H9 (cell line): ENCODE measurements around the gene CDH24. TPM values are rescaled to one million over a fixed set of nuclear protein-coding genes. Genes with fewer than 3 reads are reported as not detected.
A peak's percentile ranks its signal among the peaks of the same experiment; 100 is the strongest.

Experiments used
- DNase-seq: peaks from one replicate; pipeline ENCODE4 v3.0.0-alpha.2; 2017
- H2AFZ ChIP-seq: one replicate; pipeline ENCODE4 v1.6.1; 2013; ENCODE audit warnings: mild to moderate bottlenecking, low read length, control low read depth, moderate library complexity
- H2AK5ac ChIP-seq: 2 replicates; pipeline ENCODE4 v1.6.1; 2013; ENCODE audit warnings: low read length, control low read depth, mixed read lengths; ENCODE audit not compliant: insufficient read length
- H2BK120ac ChIP-seq: one replicate; pipeline ENCODE4 v1.6.1; 2013; ENCODE audit warnings: low read depth, mild to moderate bottlenecking, low read length, control low read depth, inconsistent platforms; ENCODE audit not compliant: poor library complexity, severe bottlenecking
- H2BK12ac ChIP-seq: 2 replicates; pipeline ENCODE4 v1.6.1; 2013; ENCODE audit warnings: low read length, control low read depth, mixed read lengths, low read depth; ENCODE audit not compliant: insufficient read length
- H2BK15ac ChIP-seq: 2 replicates; pipeline ENCODE4 v1.6.1; 2013; ENCODE audit warnings: low read depth, low read length, control low read depth
- H2BK20ac ChIP-seq: one replicate; pipeline ENCODE4 v1.6.1; 2013; ENCODE audit warnings: low read depth, mild to moderate bottlenecking, low read length, control low read depth, inconsistent platforms; ENCODE audit not compliant: poor library complexity, severe bottlenecking
- H2BK5ac ChIP-seq: 2 replicates; pipeline ENCODE4 v1.6.1; 2013; ENCODE audit warnings: low read length, control low read depth, mixed read lengths; ENCODE audit not compliant: insufficient read length
- H3K14ac ChIP-seq: 2 replicates; pipeline ENCODE4 v1.6.1; 2013; ENCODE audit warnings: low read length, control low read depth; ENCODE audit not compliant: insufficient read depth
- H3K18ac ChIP-seq: 2 replicates; pipeline ENCODE4 v1.6.1; 2013; ENCODE audit warnings: low read depth, mild to moderate bottlenecking, mixed read lengths, low read length, control low read depth; ENCODE audit not compliant: insufficient read length
- H3K23ac ChIP-seq: 2 replicates; pipeline ENCODE4 v1.6.1; 2013; ENCODE audit warnings: low read length, control low read depth, mixed read lengths, low read depth; ENCODE audit not compliant: insufficient read length
- H3K23me2 ChIP-seq: 2 replicates; pipeline ENCODE4 v1.6.1; 2013; ENCODE audit warnings: low read depth, mild to moderate bottlenecking, mixed read lengths, low read length, control low read depth; ENCODE audit not compliant: insufficient read length, poor library complexity, severe bottlenecking
- H3K27ac ChIP-seq: 2 replicates; pipeline ENCODE4 v1.5.1; 2013; ENCODE audit warnings: low read length, control low read depth, mixed read lengths, low read depth; ENCODE audit not compliant: insufficient read length
- H3K27me3 ChIP-seq: 2 replicates; pipeline ENCODE4 v1.6.1; 2013; ENCODE audit warnings: low read length, control low read depth, inconsistent platforms; ENCODE audit not compliant: insufficient read depth
- H3K4ac ChIP-seq: 2 replicates; pipeline ENCODE4 v1.6.1; 2013; ENCODE audit warnings: low read depth, mild to moderate bottlenecking, control low read depth, inconsistent platforms, low read length, moderate library complexity
- H3K4me1 ChIP-seq: 2 replicates; pipeline ENCODE4 v1.6.1; 2013; ENCODE audit warnings: low read length, control low read depth, inconsistent platforms; ENCODE audit not compliant: insufficient read depth
- H3K4me2 ChIP-seq: 2 replicates; pipeline ENCODE4 v1.6.1; 2013; ENCODE audit warnings: low read length, control low read depth, mixed read lengths; ENCODE audit not compliant: insufficient read length, insufficient read depth
- H3K56ac ChIP-seq: 2 replicates; pipeline ENCODE4 v1.6.1; 2013; ENCODE audit warnings: low read depth, mild to moderate bottlenecking, mixed read lengths, low read length, control low read depth; ENCODE audit not compliant: insufficient read length
- H3K79me1 ChIP-seq: 2 replicates; pipeline ENCODE4 v1.6.1; 2013; ENCODE audit warnings: low read depth, mild to moderate bottlenecking, moderate library complexity, low read length, control low read depth, inconsistent platforms; ENCODE audit not compliant: insufficient read depth, poor library complexity, severe bottlenecking
- H3K79me2 ChIP-seq: 2 replicates; pipeline ENCODE4 v1.6.1; 2013; ENCODE audit warnings: low read length, control low read depth, inconsistent platforms; ENCODE audit not compliant: insufficient read depth
- H3K9ac ChIP-seq: 2 replicates; pipeline ENCODE4 v1.6.1; 2013; ENCODE audit warnings: low read length, control low read depth, mixed read lengths; ENCODE audit not compliant: insufficient read length; ENCODE audit errors: extremely low read depth
- H3K9me3 ChIP-seq: one replicate; pipeline ENCODE4 v1.6.1; 2013; ENCODE audit warnings: low read depth, low read length, inconsistent platforms; ENCODE audit not compliant: control insufficient read depth
- H3T11ph ChIP-seq: one replicate; pipeline ENCODE4 v1.6.1; 2013; ENCODE audit warnings: mild to moderate bottlenecking, low read length, control low read depth, inconsistent platforms
- H4K20me1 ChIP-seq: one replicate; pipeline ENCODE4 v1.6.1; 2013; ENCODE audit not compliant: control insufficient read depth, insufficient read length, insufficient read depth
- H4K5ac ChIP-seq: 2 replicates; pipeline ENCODE4 v1.6.1; 2013; ENCODE audit warnings: low read depth, mild to moderate bottlenecking, mixed read lengths, low read length, control low read depth; ENCODE audit not compliant: insufficient read length
- H4K8ac ChIP-seq: replicated peaks from 2 replicates; pipeline ENCODE4 v1.6.1; 2013; ENCODE audit warnings: low read length, control low read depth, mixed read lengths, low read depth; ENCODE audit not compliant: insufficient read length
- H4K91ac ChIP-seq: 2 replicates; pipeline ENCODE4 v1.6.1; 2013; ENCODE audit warnings: low read depth, mild to moderate bottlenecking, moderate library complexity, mixed read lengths, low read length, control low read depth; ENCODE audit not compliant: insufficient read length
- H3K27ac Mint-ChIP-seq, 3 experiments: 2 replicates in 2 of 3; 3 replicates in 1 of 3; pipeline ENCODE4 v1.8.0; 2020 to 2021; ENCODE audit warnings: mixed read lengths in 3 of 3, mild to moderate bottlenecking in 1 of 3, moderate library complexity in 1 of 3
- H3K27me3 Mint-ChIP-seq: 2 replicates; pipeline ENCODE4 v1.8.0; 2021; ENCODE audit warnings: low read depth, mild to moderate bottlenecking, moderate library complexity, mixed read lengths
- H3K36me3 Mint-ChIP-seq, 3 experiments: 2 replicates in 2 of 3; 3 replicates in 1 of 3; pipeline ENCODE4 v1.8.0; 2020 to 2021; ENCODE audit warnings: low read depth in 3 of 3, mixed read lengths in 3 of 3; ENCODE audit not compliant: insufficient read depth in 1 of 3
- H3K4me1 Mint-ChIP-seq, 2 experiments: 2 replicates each; pipeline ENCODE4 v1.8.0; 2020; ENCODE audit warnings: mixed read lengths in 2 of 2
- H3K4me3 Mint-ChIP-seq, 2 experiments: 2 replicates in 1 of 2; 3 replicates in 1 of 2; pipeline ENCODE4 v1.8.0; 2020 to 2021; ENCODE audit warnings: mild to moderate bottlenecking in 2 of 2, mixed read lengths in 2 of 2, moderate library complexity in 1 of 2
- H3K9me3 Mint-ChIP-seq, 2 experiments: 2 replicates in 1 of 2; 3 replicates in 1 of 2; pipeline ENCODE4 v1.8.0; 2020; ENCODE audit warnings: mild to moderate bottlenecking in 2 of 2, mixed read lengths in 2 of 2, moderate library complexity in 1 of 2
- WGBS: extraction: QIAGEN DNeasy Blood & Tissue Kit; methylation state at CpG from one replicate; pipeline ENCODE4 v1.1.7; 2013; ENCODE audit warnings: missing lambda C conversion rate, low lambda C conversion rate, mixed read lengths; ENCODE audit not compliant: insufficient read length; ENCODE audit errors: extremely low coverage; 5-methylcytosine and 5-hydroxymethylcytosine counted together
- total RNA-seq: library from RNA; stranded (reverse); gene quantifications from 2 replicates; pipeline ENCODE4 v1.2.1, GENCODE V29; 2021
- TF ChIP-seq, protein P1 (sequence below): fragments of 200-600 bp; sonication (generic); conservative IDR thresholded peaks from 3 replicates; pipeline ENCODE4 v1.8.0; 2021; ENCODE audit warnings: antibody characterized with exemption, mild to moderate bottlenecking

Gene CDH24
- total RNA-seq, 1 experiment from 2014 or later: 16.7 TPM

DNA sequence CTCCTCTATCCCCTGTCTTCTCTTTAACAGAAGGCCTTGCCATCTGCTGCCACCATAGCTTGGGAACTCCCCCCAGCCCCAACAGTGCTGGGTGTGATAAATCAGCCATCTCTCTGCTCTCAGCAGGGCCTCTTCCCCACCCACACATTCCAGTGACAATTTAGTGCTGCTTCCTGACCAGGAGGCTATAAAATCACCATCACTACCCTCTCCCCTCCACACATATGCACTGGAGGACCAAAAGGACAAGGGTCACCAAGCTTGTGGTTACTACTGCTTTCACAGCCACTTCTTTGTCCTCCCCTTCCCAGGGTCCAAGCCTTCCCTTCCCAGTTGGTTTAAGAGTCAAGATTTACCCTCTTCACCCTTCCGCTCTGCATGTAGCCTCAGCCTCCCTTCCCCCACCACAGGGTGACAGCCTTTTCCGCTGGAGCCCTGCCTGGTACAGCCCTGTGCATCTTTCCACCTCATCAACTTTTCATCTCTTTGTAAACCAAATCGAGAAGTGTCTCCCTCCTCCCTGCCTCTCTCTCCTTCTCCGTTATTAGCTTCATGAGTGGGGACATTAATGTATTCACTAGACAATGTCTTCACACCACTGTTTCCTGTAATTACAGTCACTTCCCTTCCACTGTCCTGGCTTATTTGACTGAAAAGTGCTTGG lies 32.0 kb downstream of the CDH24 start:
- no peak overlapping the region for H4K8ac ChIP-seq
- no peaks in the 10 kb centered on the region for H4K20me1 ChIP-seq
- no peak overlapping the region for H3K27ac ChIP-seq
- H2AFZ ChIP-seq: no peak overlapping the region
- H3K9ac ChIP-seq: no peak overlapping the region
- Mint-ChIP-seq H3K27ac (peak overlapping the region in 2 of 3 experiments; percentile 56 to 68; a peak in 5 of 7 replicates), H3K9me3 (no peaks in the 10 kb centered on the region), H3K36me3 (peaks cover 29 to 41% (median 41%) of the 10 kb centered on the region in 3 experiments), H3K4me1 (peaks cover 33 to 37% of the 10 kb centered on the region in 2 experiments), H3K4me3 (no peak overlapping the region), H3K27me3 (no peaks in the 10 kb centered on the region)
- no peak overlapping the region for H3K4me2 ChIP-seq
- H2BK120ac ChIP-seq: no peak overlapping the region
- no peak overlapping the region for H2BK20ac ChIP-seq
- H3K4ac ChIP-seq: no peak overlapping the region
- no peak overlapping the region for H2BK15ac ChIP-seq
- no peaks in the 10 kb centered on the region for H3K79me1 ChIP-seq
- no peak overlapping the region for H2BK12ac ChIP-seq
- no peak overlapping the region for H2BK5ac ChIP-seq
- no peak overlapping the region for H3K18ac ChIP-seq
- no peak overlapping the region for H3K14ac ChIP-seq
- H3K56ac ChIP-seq: no peak overlapping the region
- TF ChIP-seq, protein P1, sequence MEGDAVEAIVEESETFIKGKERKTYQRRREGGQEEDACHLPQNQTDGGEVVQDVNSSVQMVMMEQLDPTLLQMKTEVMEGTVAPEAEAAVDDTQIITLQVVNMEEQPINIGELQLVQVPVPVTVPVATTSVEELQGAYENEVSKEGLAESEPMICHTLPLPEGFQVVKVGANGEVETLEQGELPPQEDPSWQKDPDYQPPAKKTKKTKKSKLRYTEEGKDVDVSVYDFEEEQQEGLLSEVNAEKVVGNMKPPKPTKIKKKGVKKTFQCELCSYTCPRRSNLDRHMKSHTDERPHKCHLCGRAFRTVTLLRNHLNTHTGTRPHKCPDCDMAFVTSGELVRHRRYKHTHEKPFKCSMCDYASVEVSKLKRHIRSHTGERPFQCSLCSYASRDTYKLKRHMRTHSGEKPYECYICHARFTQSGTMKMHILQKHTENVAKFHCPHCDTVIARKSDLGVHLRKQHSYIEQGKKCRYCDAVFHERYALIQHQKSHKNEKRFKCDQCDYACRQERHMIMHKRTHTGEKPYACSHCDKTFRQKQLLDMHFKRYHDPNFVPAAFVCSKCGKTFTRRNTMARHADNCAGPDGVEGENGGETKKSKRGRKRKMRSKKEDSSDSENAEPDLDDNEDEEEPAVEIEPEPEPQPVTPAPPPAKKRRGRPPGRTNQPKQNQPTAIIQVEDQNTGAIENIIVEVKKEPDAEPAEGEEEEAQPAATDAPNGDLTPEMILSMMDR: no peak
- DNase-seq: no peak
- H3K23me2 ChIP-seq: no peaks in the 10 kb centered on the region
- no peaks in the 10 kb centered on the region for H3K79me2 ChIP-seq
- no CpG with 5 or more reads among the region's 4 CpGs for WGBS
- no peak overlapping the region for H4K5ac ChIP-seq
- no peak overlapping the region for H2AK5ac ChIP-seq
- H4K91ac ChIP-seq: no peak overlapping the region
- H3K9me3 ChIP-seq: no peaks in the 10 kb centered on the region
- H3K4me1 ChIP-seq: no peaks in the 10 kb centered on the region
- no peaks in the 10 kb centered on the region for H3K27me3 ChIP-seq
- no peak overlapping the region for H3T11ph ChIP-seq
- no peak overlapping the region for H3K23ac ChIP-seq
